ENCODE results near the gene DPP9. TPM values are rescaled to one million over a fixed set of nuclear protein-coding genes. Genes with fewer than 3 reads are reported as not detected.

The DPP9 gene
- total RNA-seq, 1 donor = 53.1 TPM

- H3K4me3 ChIP-seq (ENCODE audit: low read depth, low read length) = no peak overlapping the region
- no peak for TF ChIP-seq CTCF (IDR thresholded peaks at IDR 0.05; ENCODE audit: insufficient read depth, low read length)
- no peak for DNase-seq (ENCODE audit: low read depth)
Measured at GRCh38 chr19:4728871-4729270, 5.2 kb upstream of the DPP9 start.

- DNase-seq (ENCODE audit: low read depth) = peak; percentile 92
Measured at GRCh38 chr19:4722671-4723594, 709 bp downstream of the DPP9 start.

GRCh38 chr19:4721196-4721595, 2.4 kb downstream of the DPP9 start:
- no peak for TF ChIP-seq CTCF (IDR thresholded peaks at IDR 0.05; ENCODE audit: insufficient read depth, low read length)
- no peak for DNase-seq (ENCODE audit: low read depth)
- no peak overlapping the region for H3K4me3 ChIP-seq (ENCODE audit: low read depth, low read length)

More at GRCh38 chr19:4722671-4723594, 709 bp downstream of the DPP9 start:
- TF ChIP-seq CTCF (IDR thresholded peaks at IDR 0.05; ENCODE audit: insufficient read depth, low read length) = no peak
- H3K4me3 ChIP-seq (ENCODE audit: low read depth, low read length) = peak overlapping the region; percentile 79

GRCh38 chr19:4720037-4720700, 3.5 kb downstream of the DPP9 start:
- no peak for TF ChIP-seq CTCF (IDR thresholded peaks at IDR 0.05; ENCODE audit: insufficient read depth, low read length)
- no peak overlapping the region for H3K4me3 ChIP-seq (ENCODE audit: low read depth, low read length)
- DNase-seq (ENCODE audit: low read depth) = no peak

- no peak for TF ChIP-seq CTCF (IDR thresholded peaks at IDR 0.05; ENCODE audit: insufficient read depth, low read length)
- H3K4me3 ChIP-seq (ENCODE audit: low read depth, low read length) = no peak overlapping the region
- no peak for DNase-seq (ENCODE audit: low read depth)
Measured at GRCh38 chr19:4719499-4719866, 4.2 kb downstream of the DPP9 start.

GRCh38 chr19:4717966-4718701, 5.5 kb downstream of the DPP9 start:
- H3K4me3 ChIP-seq (ENCODE audit: low read depth, low read length) = no peak overlapping the region
- DNase-seq (ENCODE audit: low read depth) = no peak

More at GRCh38 chr19:4717966-4718701, 5.5 kb downstream of the DPP9 start:
- TF ChIP-seq CTCF (IDR thresholded peaks at IDR 0.05; ENCODE audit: insufficient read depth, low read length) = no peak
